ENCODE data around the gene PRR7. TPM values are rescaled to one million over a fixed set of nuclear protein-coding genes. Genes with fewer than 3 reads are reported as not detected.

PRR7 gene
- total RNA-seq, 1 experiment from 2014 or later = 40.6 TPM

GRCh38 chr5:177493795-177494345, 47.3 kb downstream of the PRR7 start:
- no peaks in the 10 kb centered on the region for H3K9me3 ChIP-seq (ENCODE audit: low read length)
- H4K20me1 ChIP-seq (ENCODE audit: low read length) = peaks cover 8% of the 10 kb centered on the region; the same call in 1 of the 2 replicates
- peaks cover 43% of the 10 kb centered on the region for H3K79me2 ChIP-seq (ENCODE audit: low read length)
- no peaks in the 10 kb centered on the region for H3K27me3 ChIP-seq (ENCODE audit: low read length)
- ATAC-seq = no peak
- peak overlapping the region; percentile 66 for H3K9ac ChIP-seq (ENCODE audit: low read length)
- BruUV-seq (replicated peaks) = no TSS peak
- TF ChIP-seq EZH2phosphoT487 (IDR thresholded peaks at IDR 0.05; ENCODE audit: borderline replicate concordance, low read length) = no peak
- no peak for DNase-seq
- ChIA-PET CTCF (no interaction called here), POLR2A (ENCODE audit: unreplicated experiment) (no interaction called here)
- peaks cover 40% of the 10 kb centered on the region for H3K36me3 ChIP-seq (ENCODE audit: low read depth, low read length)
- peak overlapping the region; percentile 99 for H3K4me2 ChIP-seq (ENCODE audit: low read length)
- peak overlapping the region; percentile 46 for H3K4me3 ChIP-seq (ENCODE audit: low read length)
- H3K4me1 ChIP-seq (ENCODE audit: insufficient read depth, low read length) = peaks cover 41% of the 10 kb centered on the region
- intact Hi-C loops (cut with micrococcal nuclease) = no loop called here
- no peaks in the 10 kb centered on the region for H3K9me2 ChIP-seq (replicated peaks; ENCODE audit: low read length)
- peaks cover 4% of the 10 kb centered on the region for H3F3A ChIP-seq (ENCODE audit: low read length, unreplicated experiment)
- H2AFZ ChIP-seq (ENCODE audit: low read length) = no peak overlapping the region
- H3K27ac ChIP-seq (ENCODE audit: low read length) = peak overlapping the region; percentile 93

GRCh38 chr5:177494346-177495195, 48.0 kb downstream of the PRR7 start:
- TF ChIP-seq EZH2 (IDR thresholded peaks at IDR 0.05; ENCODE audit: low read length, unreplicated experiment) = no peak
- peak; percentile 54 for TF ChIP-seq CTCF (conservative IDR thresholded peaks at IDR 0.05; ENCODE audit: low read depth, low read length)
- no peak for TF ChIP-seq EZH2phosphoT487 (IDR thresholded peaks at IDR 0.05; ENCODE audit: borderline replicate concordance, low read length)
- no peaks in the 10 kb centered on the region for H3K9me3 ChIP-seq (ENCODE audit: low read length)
- peak; percentile 90 for DNase-seq
- peaks cover 34% of the 10 kb centered on the region for H3K36me3 ChIP-seq (ENCODE audit: low read depth, low read length)
- H3K4me2 ChIP-seq (ENCODE audit: low read length) = peak overlapping the region; percentile 99
- H3K4me3 ChIP-seq (ENCODE audit: low read length) = peak overlapping the region; percentile 76
- peaks cover 43% of the 10 kb centered on the region for H3K79me2 ChIP-seq (ENCODE audit: low read length)
- no peaks in the 10 kb centered on the region for H3K9me2 ChIP-seq (replicated peaks; ENCODE audit: low read length)
- H3K9ac ChIP-seq (ENCODE audit: low read length) = peak overlapping the region; percentile 66
- ChIA-PET CTCF (interaction anchor here (1.5 kb wide), 1 partner anchor 52 kb away, joined by 4 read pairs; no protein-coding TSS in a partner anchor), POLR2A (ENCODE audit: unreplicated experiment) (interaction anchor here (0.9 to 1.0 kb wide), 2 partner anchors 52 to 193 kb away, joined by 3 to 4 read pairs; no protein-coding TSS in a partner anchor)
- ATAC-seq = peak; percentile 41
- H4K20me1 ChIP-seq (ENCODE audit: low read length) = peaks cover 8% of the 10 kb centered on the region; the same call in 1 of the 2 replicates
- H3K4me1 ChIP-seq (ENCODE audit: insufficient read depth, low read length) = peaks cover 41% of the 10 kb centered on the region
- BruUV-seq (replicated peaks) = no TSS peak
- intact Hi-C loops (cut with micrococcal nuclease) = loop anchor here (5.0 kb wide), 1 partner anchor 192 kb away; the partner anchor contains the start of genes PRELID1 and RAB24
- peak overlapping the region; percentile 93 for H3K27ac ChIP-seq (ENCODE audit: low read length)
- peaks cover 4% of the 10 kb centered on the region for H3F3A ChIP-seq (ENCODE audit: low read length, unreplicated experiment)
- no peak overlapping the region for H2AFZ ChIP-seq (ENCODE audit: low read length)
- H3K27me3 ChIP-seq (ENCODE audit: low read length) = no peaks in the 10 kb centered on the region

- peak overlapping the region; percentile 93 for H3K27ac ChIP-seq (ENCODE audit: low read length)
- no peak for ATAC-seq
- peaks cover 8% of the 10 kb centered on the region; the same call in 1 of the 2 replicates for H4K20me1 ChIP-seq (ENCODE audit: low read length)
- H3K27me3 ChIP-seq (ENCODE audit: low read length) = no peaks in the 10 kb centered on the region
- H3F3A ChIP-seq (ENCODE audit: low read length, unreplicated experiment) = peaks cover 4% of the 10 kb centered on the region
- H3K9ac ChIP-seq (ENCODE audit: low read length) = peak overlapping the region; percentile 84
- H2AFZ ChIP-seq (ENCODE audit: low read length) = no peak overlapping the region
- peaks cover 43% of the 10 kb centered on the region for H3K79me2 ChIP-seq (ENCODE audit: low read length)
- TF ChIP-seq EZH2phosphoT487 (IDR thresholded peaks at IDR 0.05; ENCODE audit: borderline replicate concordance, low read length) = no peak
- no peak for TF ChIP-seq CTCF (conservative IDR thresholded peaks at IDR 0.05; ENCODE audit: low read depth, low read length)
- TF ChIP-seq EZH2 (IDR thresholded peaks at IDR 0.05; ENCODE audit: low read length, unreplicated experiment) = no peak
- peaks cover 41% of the 10 kb centered on the region for H3K4me1 ChIP-seq (ENCODE audit: insufficient read depth, low read length)
- peak overlapping the region; percentile 99 for H3K4me2 ChIP-seq (ENCODE audit: low read length)
- ChIA-PET POLR2A (ENCODE audit: unreplicated experiment) (interaction anchor here (0.9 to 1.0 kb wide), 2 partner anchors 51 to 194 kb away, joined by 3 to 4 read pairs; no protein-coding TSS in a partner anchor), CTCF (interaction anchor here (0.9 to 1.5 kb wide), 4 partner anchors 38 to 91 kb away, joined by 3 to 5 read pairs (median 4); no protein-coding TSS in a partner anchor)
- peak overlapping the region; percentile 76 for H3K4me3 ChIP-seq (ENCODE audit: low read length)
- BruUV-seq (replicated peaks) = TSS peak; percentile 41
- H3K9me3 ChIP-seq (ENCODE audit: low read length) = no peaks in the 10 kb centered on the region
- peaks cover 26% of the 10 kb centered on the region for H3K36me3 ChIP-seq (ENCODE audit: low read depth, low read length)
- peak; percentile 31 for DNase-seq
- H3K9me2 ChIP-seq (replicated peaks; ENCODE audit: low read length) = no peaks in the 10 kb centered on the region
- intact Hi-C loops (cut with micrococcal nuclease) = loop anchor here (2.0 to 5.0 kb wide), 2 partner anchors 93 to 193 kb away; partner anchors contain the start of genes PRELID1 and RAB24
Measured at GRCh38 chr5:177495243-177496060, 48.8 kb downstream of the PRR7 start.
